Gastroesophageal sphincter (tissue), 4 donors: Measurements from ENCODE around the gene SNX6. TPM values are rescaled to one million over a fixed set of nuclear protein-coding genes. Genes with fewer than 3 reads are reported as not detected.
"Not testable (repeated sequence)": the region's sequence is repeated elsewhere in the genome, so short reads cannot be mapped to it uniquely, and the experiment has no call there.

Source experiments
- ATAC-seq: fragments of 150-250 bp; one replicate; pipeline ENCODE4 v1.9.1; 2016; ENCODE audit warnings: mild to moderate bottlenecking, moderate library complexity
- H3K27ac ChIP-seq, 4 donors: fragments of 200-600 bp; sonication (generic) in 3 of 4; 1 replicate in 3 of 4; 2 replicates in 1 of 4; pipeline ENCODE4 v1.5.1; 2016 to 2019
- H3K27me3 ChIP-seq: fragments of 200-600 bp; sonication (generic); one replicate; pipeline ENCODE4 v1.5.1; 2019
- H3K36me3 ChIP-seq, 2 donors: fragments of 200-600 bp; sonication (generic); one replicate each; pipeline ENCODE4 v1.5.1; 2019; ENCODE audit warnings: control low read depth in 1 of 2
- H3K4me1 ChIP-seq, 3 donors: fragments of 200-600 bp; sonication (generic); 1 replicate in 2 of 3; 2 replicates in 1 of 3; pipeline ENCODE4 v1.5.1; 2016 to 2019; ENCODE audit warnings: control low read depth in 2 of 3
- H3K4me3 ChIP-seq, 2 donors: fragments of 200-600 bp; sonication (generic); one replicate each; pipeline ENCODE4 v1.5.1; 2019; ENCODE audit warnings: mild to moderate bottlenecking in 1 of 2, moderate library complexity in 1 of 2
- H3K9me3 ChIP-seq, 3 donors: fragments of 200-600 bp; sonication (generic); one replicate each; pipeline ENCODE4 v1.5.1; 2017 to 2019; ENCODE audit warnings: control low read depth in 2 of 3
- EP300 ChIP-seq: sonication (generic); formaldehyde crosslinking; IDR thresholded peaks from one replicate; pipeline ENCODE4 v1.6.1; 2017; ENCODE audit warnings: antibody characterized with exemption, mild to moderate bottlenecking
- POLR2A ChIP-seq, 2 donors: fragments of 450-650 bp; IDR thresholded peaks; one replicate each; pipeline ENCODE4 v1.6.1; 2017; ENCODE audit warnings: antibody characterized with exemption in 2 of 2, mild to moderate bottlenecking in 2 of 2, moderate library complexity in 1 of 2
- POLR2AphosphoS5 ChIP-seq: sonication (generic); formaldehyde crosslinking; IDR thresholded peaks from one replicate; pipeline ENCODE4 v1.6.1; 2017; ENCODE audit warnings: antibody characterized with exemption
- WGBS, 2 donors: methylation state at CpG; one replicate each; pipeline ENCODE4 v1.1.5; 2018; ENCODE audit warnings: low coverage in 1 of 2; 5-methylcytosine and 5-hydroxymethylcytosine counted together
- total RNA-seq, 4 donors: library from RNA; depleted of rRNA; stranded (reverse); fragments of >200 nt; gene quantifications; one replicate each; pipeline ENCODE4 v1.1.0, GENCODE V29; 2016
- TF ChIP-seq, protein P1 (sequence below), 4 experiments: fragments of 200-600 bp in 2 of 4; fragments of 450-650 bp in 2 of 4; sonication (generic) in 1 of 4; IDR thresholded peaks; one replicate each; pipeline ENCODE4 v1.5.1; 2017 to 2019; ENCODE audit warnings: antibody characterized with exemption in 4 of 4, mild to moderate bottlenecking in 2 of 4, moderate library complexity in 2 of 4

Gene SNX6
- total RNA-seq, 4 donors from 2014 or later, result 68.6 to 199 (median 113) TPM

- Histone ChIP-seq H3K9me3 (no peaks in the 10 kb centered on the region), H3K36me3 (peaks cover 0 to 99% of the 10 kb centered on the region in 2 donors), H3K27ac (no peak overlapping the region), H3K4me3 (no peak overlapping the region), H3K27me3 (no peaks in the 10 kb centered on the region), H3K4me1 (no peaks in the 10 kb centered on the region)
- TF ChIP-seq POLR2A (IDR thresholded peaks at IDR 0.05) (no peak), EP300 (no peak), POLR2AphosphoS5 (no peak)
- TF ChIP-seq, protein P1, sequence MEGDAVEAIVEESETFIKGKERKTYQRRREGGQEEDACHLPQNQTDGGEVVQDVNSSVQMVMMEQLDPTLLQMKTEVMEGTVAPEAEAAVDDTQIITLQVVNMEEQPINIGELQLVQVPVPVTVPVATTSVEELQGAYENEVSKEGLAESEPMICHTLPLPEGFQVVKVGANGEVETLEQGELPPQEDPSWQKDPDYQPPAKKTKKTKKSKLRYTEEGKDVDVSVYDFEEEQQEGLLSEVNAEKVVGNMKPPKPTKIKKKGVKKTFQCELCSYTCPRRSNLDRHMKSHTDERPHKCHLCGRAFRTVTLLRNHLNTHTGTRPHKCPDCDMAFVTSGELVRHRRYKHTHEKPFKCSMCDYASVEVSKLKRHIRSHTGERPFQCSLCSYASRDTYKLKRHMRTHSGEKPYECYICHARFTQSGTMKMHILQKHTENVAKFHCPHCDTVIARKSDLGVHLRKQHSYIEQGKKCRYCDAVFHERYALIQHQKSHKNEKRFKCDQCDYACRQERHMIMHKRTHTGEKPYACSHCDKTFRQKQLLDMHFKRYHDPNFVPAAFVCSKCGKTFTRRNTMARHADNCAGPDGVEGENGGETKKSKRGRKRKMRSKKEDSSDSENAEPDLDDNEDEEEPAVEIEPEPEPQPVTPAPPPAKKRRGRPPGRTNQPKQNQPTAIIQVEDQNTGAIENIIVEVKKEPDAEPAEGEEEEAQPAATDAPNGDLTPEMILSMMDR (IDR thresholded peaks at IDR 0.05), result no peak
- 90 to 100% methylated on average over 3 of the region's 3 CpGs for WGBS, 2 donors
- no peak for ATAC-seq
These were observed 58.2 kb downstream of the SNX6 start for GRCh38 chr14:34571771-34572170.

DNA sequence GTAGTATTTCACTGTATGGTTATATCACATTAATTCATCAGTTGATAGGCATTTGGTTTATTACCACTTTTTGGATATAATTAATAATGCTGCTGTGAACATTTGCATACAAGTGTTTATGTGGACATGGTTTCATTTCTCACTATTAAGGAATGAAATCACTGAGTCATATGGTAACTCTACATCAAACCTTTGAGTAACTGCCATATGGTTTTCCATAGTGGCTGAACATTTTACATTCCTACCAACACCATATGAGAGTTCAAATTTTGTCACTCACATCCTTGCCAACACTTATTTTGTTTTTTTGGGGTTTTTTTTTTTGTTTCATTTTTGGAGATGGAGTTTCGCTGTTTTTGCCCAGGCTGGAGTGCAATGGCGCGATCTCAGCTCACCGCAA lies 60.2 kb downstream of the SNX6 start:
- Histone ChIP-seq H3K4me3 (no peak overlapping the region), H3K9me3 (no peaks in the 10 kb centered on the region), H3K27me3 (no peaks in the 10 kb centered on the region), H3K36me3 (peaks cover 0 to 98% of the 10 kb centered on the region in 2 donors), H3K4me1 (no peaks in the 10 kb centered on the region), H3K27ac (no peak overlapping the region)
- 96% methylated on average over 4 of the region's 4 CpGs; no CpG with 5 or more reads in 1 of the 2 donors for WGBS, 2 donors
- no peak for ATAC-seq
- TF ChIP-seq POLR2AphosphoS5 (no peak), POLR2A (IDR thresholded peaks at IDR 0.05) (no peak), EP300 (no peak)
- TF ChIP-seq, protein P1 (IDR thresholded peaks at IDR 0.05), result no peak

DNA sequence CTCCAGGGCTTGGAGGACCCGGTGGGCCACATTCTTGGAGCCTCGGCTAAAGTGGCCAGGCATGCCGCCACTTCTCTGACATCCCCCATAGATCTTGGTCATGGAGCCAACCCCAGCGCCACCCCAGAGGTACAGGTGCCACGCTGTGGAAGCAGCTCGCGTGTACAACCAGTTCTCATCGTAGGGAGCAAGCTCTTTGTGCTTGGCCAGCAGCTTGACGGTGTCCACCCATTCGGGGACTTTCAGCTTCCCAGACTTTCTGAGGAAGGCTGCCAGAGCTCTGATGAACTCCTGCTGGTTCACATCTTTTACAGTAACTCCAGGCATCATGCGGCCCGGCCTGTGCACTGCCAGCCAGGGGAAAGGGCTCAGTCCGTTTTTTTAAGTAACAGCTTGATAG lies 61.1 kb downstream of the SNX6 start:
- H3K27ac ChIP-seq, result no peak overlapping the region
- H3K36me3 ChIP-seq, result peaks cover 0 to 98% of the 10 kb centered on the region in 2 donors
- H3K27me3 ChIP-seq, result no peaks in the 10 kb centered on the region
- H3K4me3 ChIP-seq, result no peak overlapping the region
- no CpG with 5 or more reads among the region's 13 CpGs for WGBS, 2 donors
- TF ChIP-seq POLR2A (IDR thresholded peaks at IDR 0.05) (no peak), EP300 (no peak), POLR2AphosphoS5 (no peak)
- TF ChIP-seq, protein P1 (IDR thresholded peaks at IDR 0.05), result no peak
- H3K9me3 ChIP-seq, result no peaks in the 10 kb centered on the region
- ATAC-seq, result peak; percentile 22
- H3K4me1 ChIP-seq, result no peaks in the 10 kb centered on the region

DNA sequence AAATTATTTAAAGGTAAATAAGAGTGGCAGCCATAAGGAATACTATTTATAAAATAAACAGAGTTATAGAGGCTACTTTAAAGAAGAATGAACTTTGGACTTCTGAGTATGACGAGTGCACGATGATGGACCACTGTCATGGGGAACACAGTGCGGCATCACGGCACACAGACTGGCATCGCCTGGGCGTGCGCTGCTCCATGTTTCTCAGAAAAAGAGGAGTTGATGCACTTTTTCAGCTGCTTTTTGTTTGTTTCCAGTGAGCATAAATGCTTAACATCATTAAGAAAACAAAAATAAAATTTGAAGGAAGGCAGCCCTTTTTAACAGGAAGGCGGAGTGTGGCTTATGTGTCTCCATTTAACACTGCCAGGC lies 67.2 kb downstream of the SNX6 start:
- 91 to 92% methylated on average over 8 of the region's 8 CpGs for WGBS, 2 donors
- Histone ChIP-seq H3K27me3 (no peaks in the 10 kb centered on the region), H3K4me1 (no peaks in the 10 kb centered on the region), H3K27ac (no peak overlapping the region), H3K4me3 (no peak overlapping the region), H3K9me3 (no peaks in the 10 kb centered on the region), H3K36me3 (peaks cover 0 to 55% of the 10 kb centered on the region in 2 donors)
- TF ChIP-seq POLR2A (IDR thresholded peaks at IDR 0.05) (no peak), POLR2AphosphoS5 (no peak), EP300 (no peak)
- TF ChIP-seq, protein P1 (IDR thresholded peaks at IDR 0.05), result no peak
- ATAC-seq, result no peak

GRCh38 chr14:34562037-34562775 lies 67.7 kb downstream of the SNX6 start:
- peaks cover 0 to 49% of the 10 kb centered on the region in 2 donors for H3K36me3 ChIP-seq
- not testable (repeated sequence) for ATAC-seq, H3K9me3 ChIP-seq, H3K27ac ChIP-seq, H3K27me3 ChIP-seq, H3K4me3 ChIP-seq, H3K4me1 ChIP-seq
- whole genome bisulfite sequencing, 2 donors, result 74 to 93% methylated on average over 3 to 4 of the region's 8 CpGs

DNA sequence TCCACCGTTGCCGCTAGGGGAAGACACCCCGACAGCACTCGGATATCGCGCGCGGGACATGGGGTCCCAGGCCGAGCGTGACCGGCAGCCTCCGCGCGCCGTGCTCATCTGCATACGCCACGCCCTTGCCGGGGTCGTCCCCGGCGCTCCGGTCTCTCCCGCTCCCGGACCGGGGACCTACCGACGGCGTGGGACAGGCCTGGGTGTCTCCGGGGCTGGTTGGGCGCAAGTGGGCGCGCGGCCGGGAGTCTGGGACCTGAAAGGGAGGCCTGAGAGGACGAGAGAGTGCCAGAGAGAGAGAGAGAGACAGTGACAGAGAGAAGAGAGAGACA lies 73.5 kb downstream of the SNX6 start:
- WGBS, 2 donors, result no CpG with 5 or more reads among the region's 35 CpGs
- not testable (repeated sequence) for H3K36me3 ChIP-seq, H3K4me1 ChIP-seq, H3K27me3 ChIP-seq, H3K9me3 ChIP-seq, H3K27ac ChIP-seq, H3K4me3 ChIP-seq
- ATAC-seq, result peak; percentile 90

- ATAC-seq, result peak; percentile 87
- not testable (repeated sequence) for H3K4me1 ChIP-seq, H3K27ac ChIP-seq, H3K9me3 ChIP-seq, H3K36me3 ChIP-seq, H3K27me3 ChIP-seq, H3K4me3 ChIP-seq
- no CpG with 5 or more reads among the region's 49 CpGs for WGBS, 2 donors
These were observed 74.1 kb downstream of the SNX6 start for GRCh38 chr14:34555583-34556497.
